ENCODE measurements around the gene NACC2.

Gene NACC2

GRCh38 chr9:136122425-136123383, 27.6 kb upstream of the NACC2 start:
- Histone ChIP-seq H2AFZ (ENCODE audit: low read length) (peak overlapping the region; percentile 51), H4K8ac (ENCODE audit: low read depth, low read length) (peak overlapping the region; percentile 43), H4K91ac (ENCODE audit: low read depth, low read length, poor library complexity) (no peak overlapping the region), H2AK5ac (ENCODE audit: low read depth, low read length) (peak overlapping the region; percentile 98), H2BK12ac (ENCODE audit: low read length) (peak overlapping the region; percentile 26), H3K79me1 (ENCODE audit: low read depth, low read length) (peaks cover 6% of the 10 kb centered on the region), H3K4me1 (ENCODE audit: control insufficient read depth in 2 of 2, insufficient read depth in 1 of 2, low read depth in 1 of 2, low read length in 2 of 2) (peaks cover 3 to 11% of the 10 kb centered on the region in 2 donors), H3K23ac (ENCODE audit: low read depth, low read length, poor library complexity) (peak overlapping the region; percentile 37), H3K9ac (ENCODE audit: low read depth, low read length, poor library complexity) (peak overlapping the region; percentile 38), H2BK5ac (ENCODE audit: low read length) (no peak overlapping the region), H3K4me3 (ENCODE audit: low read length in 2 of 2) (no peak overlapping the region), H3K36me3 (replicated peaks in 1 of 2; ENCODE audit: control insufficient read depth in 2 of 2, insufficient read depth in 2 of 2, low read length in 2 of 2) (no peaks in the 10 kb centered on the region), H3K4me2 (ENCODE audit: insufficient read depth, low read length, poor library complexity, severe bottlenecking) (no peak overlapping the region), H3K27me3 (ENCODE audit: control insufficient read depth in 3 of 3, insufficient read depth in 3 of 3, low read depth in 1 of 3, low read length in 3 of 3) (peaks cover 0 to 31% (median 3%) of the 10 kb centered on the region in 3 experiments), H3K18ac (ENCODE audit: low read length) (peak overlapping the region; percentile 88), H3K14ac (ENCODE audit: low read length) (peak overlapping the region; percentile 87), H2BK15ac (ENCODE audit: low read length) (peak overlapping the region; percentile 63), H2BK120ac (ENCODE audit: low read depth, low read length) (no peak overlapping the region), H3K9me3 (replicated peaks in 1 of 2; ENCODE audit: control insufficient read depth in 2 of 2, insufficient read depth in 1 of 2, low read depth in 1 of 2, low read length in 2 of 2) (no peaks in the 10 kb centered on the region), H3K4ac (ENCODE audit: low read length) (no peak overlapping the region), H3K27ac (replicated peaks; ENCODE audit: low read length) (no peak overlapping the region)
- WGBS, 2 donors (ENCODE audit: extremely low coverage in 2 of 2, insufficient read length in 2 of 2, insufficient replicate concordance in 1 of 2): no CpG with 5 or more reads among the region's 45 CpGs
- DNase-seq (ENCODE audit: low spot score): peak; percentile 72

- Histone ChIP-seq H3K14ac (ENCODE audit: low read length) (no peak overlapping the region), H3K9ac (ENCODE audit: low read depth, low read length, poor library complexity) (no peak overlapping the region), H3K23ac (ENCODE audit: low read depth, low read length, poor library complexity) (no peak overlapping the region), H3K36me3 (replicated peaks in 1 of 2; ENCODE audit: control insufficient read depth in 2 of 2, insufficient read depth in 2 of 2, low read length in 2 of 2) (no peaks in the 10 kb centered on the region), H2BK5ac (ENCODE audit: low read length) (no peak overlapping the region), H4K8ac (ENCODE audit: low read depth, low read length) (no peak overlapping the region), H2BK15ac (ENCODE audit: low read length) (no peak overlapping the region), H3K79me1 (ENCODE audit: low read depth, low read length) (peaks cover 13% of the 10 kb centered on the region), H3K27me3 (ENCODE audit: control insufficient read depth in 3 of 3, insufficient read depth in 3 of 3, low read depth in 1 of 3, low read length in 3 of 3) (peaks cover 0 to 22% (median 3%) of the 10 kb centered on the region in 3 experiments), H2BK12ac (ENCODE audit: low read length) (no peak overlapping the region), H4K91ac (ENCODE audit: low read depth, low read length, poor library complexity) (no peak overlapping the region), H3K4me2 (ENCODE audit: insufficient read depth, low read length, poor library complexity, severe bottlenecking) (no peak overlapping the region), H2AK5ac (ENCODE audit: low read depth, low read length) (peak overlapping the region; percentile 27), H3K9me3 (replicated peaks in 1 of 2; ENCODE audit: control insufficient read depth in 2 of 2, insufficient read depth in 1 of 2, low read depth in 1 of 2, low read length in 2 of 2) (no peaks in the 10 kb centered on the region), H3K27ac (replicated peaks; ENCODE audit: low read length) (no peak overlapping the region), H3K18ac (ENCODE audit: low read length) (no peak overlapping the region), H2AFZ (ENCODE audit: low read length) (no peak overlapping the region), H3K4me1 (ENCODE audit: control insufficient read depth in 2 of 2, insufficient read depth in 1 of 2, low read depth in 1 of 2, low read length in 2 of 2) (peaks cover 8 to 15% of the 10 kb centered on the region in 2 donors), H2BK120ac (ENCODE audit: low read depth, low read length) (no peak overlapping the region), H3K4me3 (ENCODE audit: low read length in 2 of 2) (no peak overlapping the region), H3K4ac (ENCODE audit: low read length) (no peak overlapping the region)
- DNase-seq (ENCODE audit: low spot score): no peak
- WGBS, 2 donors (ENCODE audit: extremely low coverage in 2 of 2, insufficient read length in 2 of 2, insufficient replicate concordance in 1 of 2): no CpG with 5 or more reads among the region's 9 CpGs
Measured at GRCh38 chr9:136121801-136122200, 26.7 kb upstream of the NACC2 start.

GRCh38 chr9:136120438-136120844, 25.4 kb upstream of the NACC2 start:
- no peak overlapping the region for H2BK120ac ChIP-seq (ENCODE audit: low read depth, low read length)
- DNase-seq (ENCODE audit: low spot score): no peak
- no peak overlapping the region for H3K18ac ChIP-seq (ENCODE audit: low read length)
- H2BK5ac ChIP-seq (ENCODE audit: low read length): no peak overlapping the region
- H3K4me1 ChIP-seq (ENCODE audit: control insufficient read depth in 2 of 2, insufficient read depth in 1 of 2, low read depth in 1 of 2, low read length in 2 of 2): peaks cover 8 to 15% of the 10 kb centered on the region in 2 donors
- peaks cover 8 to 13% of the 10 kb centered on the region in 2 donors for H3K36me3 ChIP-seq (replicated peaks in 1 of 2; ENCODE audit: control insufficient read depth in 2 of 2, insufficient read depth in 2 of 2, low read length in 2 of 2)
- no peak overlapping the region for H3K4me2 ChIP-seq (ENCODE audit: insufficient read depth, low read length, poor library complexity, severe bottlenecking)
- peak overlapping the region in 1 of 2 donors; percentile 11 for H3K4me3 ChIP-seq (ENCODE audit: low read length in 2 of 2)
- H4K8ac ChIP-seq (ENCODE audit: low read depth, low read length): no peak overlapping the region
- H3K4ac ChIP-seq (ENCODE audit: low read length): no peak overlapping the region
- peaks cover 0 to 12% (median 3%) of the 10 kb centered on the region in 3 experiments for H3K27me3 ChIP-seq (ENCODE audit: control insufficient read depth in 3 of 3, insufficient read depth in 3 of 3, low read depth in 1 of 3, low read length in 3 of 3)
- peak overlapping the region; percentile 63 for H2AK5ac ChIP-seq (ENCODE audit: low read depth, low read length)
- H3K23ac ChIP-seq (ENCODE audit: low read depth, low read length, poor library complexity): peak overlapping the region; percentile 89
- peak overlapping the region; percentile 50 for H3K9ac ChIP-seq (ENCODE audit: low read depth, low read length, poor library complexity)
- peak overlapping the region; percentile 58 for H2BK12ac ChIP-seq (ENCODE audit: low read length)
- no peak overlapping the region for H3K27ac ChIP-seq (replicated peaks; ENCODE audit: low read length)
- no peaks in the 10 kb centered on the region for H3K9me3 ChIP-seq (replicated peaks in 1 of 2; ENCODE audit: control insufficient read depth in 2 of 2, insufficient read depth in 1 of 2, low read depth in 1 of 2, low read length in 2 of 2)
- peaks cover 20% of the 10 kb centered on the region for H3K79me1 ChIP-seq (ENCODE audit: low read depth, low read length)
- H4K91ac ChIP-seq (ENCODE audit: low read depth, low read length, poor library complexity): no peak overlapping the region
- no CpG with 5 or more reads among the region's 18 CpGs for WGBS, 2 donors (ENCODE audit: extremely low coverage in 2 of 2, insufficient read length in 2 of 2, insufficient replicate concordance in 1 of 2)
- H3K14ac ChIP-seq (ENCODE audit: low read length): peak overlapping the region; percentile 21
- H2AFZ ChIP-seq (ENCODE audit: low read length): no peak overlapping the region
- H2BK15ac ChIP-seq (ENCODE audit: low read length): no peak overlapping the region

GRCh38 chr9:136119883-136120393, 24.8 kb upstream of the NACC2 start:
- Histone ChIP-seq H4K8ac (ENCODE audit: low read depth, low read length) (no peak overlapping the region), H2BK120ac (ENCODE audit: low read depth, low read length) (peak overlapping the region; percentile 91), H2AK5ac (ENCODE audit: low read depth, low read length) (peak overlapping the region; percentile 97), H2BK12ac (ENCODE audit: low read length) (no peak overlapping the region), H3K23ac (ENCODE audit: low read depth, low read length, poor library complexity) (peak overlapping the region; percentile 99), H3K4me1 (ENCODE audit: control insufficient read depth in 2 of 2, insufficient read depth in 1 of 2, low read depth in 1 of 2, low read length in 2 of 2) (peaks cover 8 to 15% of the 10 kb centered on the region in 2 donors), H3K18ac (ENCODE audit: low read length) (no peak overlapping the region), H2BK15ac (ENCODE audit: low read length) (no peak overlapping the region), H4K91ac (ENCODE audit: low read depth, low read length, poor library complexity) (no peak overlapping the region), H3K9ac (ENCODE audit: low read depth, low read length, poor library complexity) (no peak overlapping the region), H2AFZ (ENCODE audit: low read length) (no peak overlapping the region), H3K9me3 (replicated peaks in 1 of 2; ENCODE audit: control insufficient read depth in 2 of 2, insufficient read depth in 1 of 2, low read depth in 1 of 2, low read length in 2 of 2) (no peaks in the 10 kb centered on the region), H3K4ac (ENCODE audit: low read length) (no peak overlapping the region), H3K27ac (replicated peaks; ENCODE audit: low read length) (no peak overlapping the region), H3K4me3 (ENCODE audit: low read length in 2 of 2) (peak overlapping the region in 1 of 2 donors; percentile 63), H3K4me2 (ENCODE audit: insufficient read depth, low read length, poor library complexity, severe bottlenecking) (peak overlapping the region; percentile 83), H3K14ac (ENCODE audit: low read length) (no peak overlapping the region), H3K36me3 (replicated peaks in 1 of 2; ENCODE audit: control insufficient read depth in 2 of 2, insufficient read depth in 2 of 2, low read length in 2 of 2) (peaks cover 13 to 18% of the 10 kb centered on the region in 2 donors), H3K27me3 (ENCODE audit: control insufficient read depth in 3 of 3, insufficient read depth in 3 of 3, low read depth in 1 of 3, low read length in 3 of 3) (peaks cover 0 to 11% (median 3%) of the 10 kb centered on the region in 3 experiments), H3K79me1 (ENCODE audit: low read depth, low read length) (peaks cover 24% of the 10 kb centered on the region), H2BK5ac (ENCODE audit: low read length) (peak overlapping the region; percentile 93)
- WGBS, 2 donors (ENCODE audit: extremely low coverage in 2 of 2, insufficient read length in 2 of 2, insufficient replicate concordance in 1 of 2): no CpG with 5 or more reads among the region's 11 CpGs
- DNase-seq (ENCODE audit: low spot score): no peak

Measured in neuronal stem cell (in vitro differentiated cells).